ENCODE data around the gene AHCYL2. TPM values are rescaled to one million over a fixed set of nuclear protein-coding genes. Genes with fewer than 3 reads are reported as not detected.

AHCYL2 gene
- total and polyA plus RNA-seq, 2 donors (not counting 3 experiments of a cell fraction or from before 2014, with no cell fraction given): 10.8 to 13.5 TPM

DNA sequence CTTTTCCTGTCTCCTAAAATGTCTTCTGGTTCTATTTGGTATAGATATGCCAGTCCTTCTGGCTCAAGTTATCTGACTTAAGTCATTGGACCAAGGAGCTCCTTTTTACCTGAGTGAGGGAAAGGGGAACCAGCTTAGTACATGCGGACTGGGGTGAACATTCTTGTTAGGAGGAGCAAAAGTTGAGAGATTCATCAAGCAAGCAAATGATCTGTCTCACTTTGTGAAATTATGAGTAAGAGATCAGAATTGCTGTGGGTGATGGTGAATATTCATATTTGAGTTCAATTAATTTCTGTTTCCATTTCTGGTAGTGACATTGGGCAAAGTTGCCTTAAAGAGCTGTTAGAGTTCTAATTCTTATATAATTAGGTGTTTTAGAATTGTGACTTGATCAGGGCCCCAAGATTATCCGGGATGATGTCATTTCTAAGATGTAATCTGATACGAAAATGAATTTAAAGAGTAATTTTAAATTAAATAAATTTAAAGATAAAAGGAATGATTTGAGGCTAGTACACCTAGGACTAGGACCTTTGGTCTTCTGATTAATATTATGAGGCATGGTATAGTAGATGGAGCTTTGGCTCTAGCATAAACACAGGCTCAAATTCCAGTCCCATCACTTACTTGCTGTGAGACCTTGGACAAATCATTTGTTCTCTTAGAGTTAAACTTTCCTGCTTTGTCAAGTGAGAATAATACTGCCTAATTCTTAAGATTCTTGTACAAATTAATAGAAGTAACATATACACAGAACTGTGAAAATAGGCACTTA is 149.0 kb downstream of the AHCYL2 start:
- Histone ChIP-seq H3K79me2 (ENCODE audit: control insufficient read depth, insufficient read depth, low read length) (no peaks in the 10 kb centered on the region), H3K4me3 (replicated peaks in 1 of 3; ENCODE audit: insufficient read depth in 1 of 3, low read depth in 1 of 3, low read length in 3 of 3) (no peak overlapping the region), H3K36me3 (ENCODE audit: control insufficient read depth in 2 of 2, extremely low read depth in 1 of 2, insufficient read depth in 2 of 2, low read length in 2 of 2) (no peaks in the 10 kb centered on the region), H3K9me3 (replicated peaks; ENCODE audit: control insufficient read depth, insufficient read depth, low read length) (no peaks in the 10 kb centered on the region), H4K20me1 (replicated peaks; ENCODE audit: control insufficient read depth, extremely low read depth, insufficient read depth, low read length) (no peaks in the 10 kb centered on the region), H3K4me1 (ENCODE audit: control insufficient read depth, extremely low read depth, insufficient read depth, low read length) (peaks cover 10% of the 10 kb centered on the region), H3K4me2 (ENCODE audit: insufficient read depth, low read length) (no peak overlapping the region), H3K27ac (ENCODE audit: insufficient read depth, low read depth, low read length) (no peak overlapping the region), H2AFZ (ENCODE audit: low read depth, low read length) (no peak overlapping the region), H3K9ac (replicated peaks; ENCODE audit: extremely low read depth, insufficient read depth, low read length) (no peak overlapping the region), H3K9me1 (replicated peaks; ENCODE audit: control insufficient read depth, extremely low read depth, insufficient read depth, low read length) (no peaks in the 10 kb centered on the region), H3K27me3 (ENCODE audit: control insufficient read depth in 2 of 2, insufficient read depth in 2 of 2, low read length in 2 of 2) (no peaks in the 10 kb centered on the region)
- dilution Hi-C loops (cut with MboI; ENCODE audit: extremely low pct_ligation_motif_present, low sequenced_read_pairs) (no loop called here), intact Hi-C loops (cut with micrococcal nuclease) (no loop called here)
- TF ChIP-seq GATA2 (IDR thresholded peaks at IDR 0.05; ENCODE audit: insufficient read depth, insufficient read length, low read depth, low read length) (no peak), FOS (IDR thresholded peaks at IDR 0.05; ENCODE audit: borderline replicate concordance, insufficient read depth, low read length) (no peak), MYC (IDR thresholded peaks at IDR 0.05; ENCODE audit: low read depth, low read length) (no peak), JUN (IDR thresholded peaks at IDR 0.05; ENCODE audit: borderline replicate concordance, insufficient read depth, insufficient read length, low read depth) (no peak), EZH2 (IDR thresholded peaks at IDR 0.05; ENCODE audit: borderline replicate concordance, low read depth, low read length, severe bottlenecking) (no peak), POLR2A (IDR thresholded peaks at IDR 0.05; ENCODE audit: low read depth, low read length) (no peak), POLR2AphosphoS5 (IDR thresholded peaks at IDR 0.05; ENCODE audit: insufficient read depth, low read depth, low read length) (no peak)
- TF ChIP-seq, protein P1, sequence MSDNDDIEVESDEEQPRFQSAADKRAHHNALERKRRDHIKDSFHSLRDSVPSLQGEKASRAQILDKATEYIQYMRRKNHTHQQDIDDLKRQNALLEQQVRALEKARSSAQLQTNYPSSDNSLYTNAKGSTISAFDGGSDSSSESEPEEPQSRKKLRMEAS (IDR thresholded peaks at IDR 0.05; ENCODE audit: insufficient read depth, insufficient read length): no peak
- TF ChIP-seq, protein P2, sequence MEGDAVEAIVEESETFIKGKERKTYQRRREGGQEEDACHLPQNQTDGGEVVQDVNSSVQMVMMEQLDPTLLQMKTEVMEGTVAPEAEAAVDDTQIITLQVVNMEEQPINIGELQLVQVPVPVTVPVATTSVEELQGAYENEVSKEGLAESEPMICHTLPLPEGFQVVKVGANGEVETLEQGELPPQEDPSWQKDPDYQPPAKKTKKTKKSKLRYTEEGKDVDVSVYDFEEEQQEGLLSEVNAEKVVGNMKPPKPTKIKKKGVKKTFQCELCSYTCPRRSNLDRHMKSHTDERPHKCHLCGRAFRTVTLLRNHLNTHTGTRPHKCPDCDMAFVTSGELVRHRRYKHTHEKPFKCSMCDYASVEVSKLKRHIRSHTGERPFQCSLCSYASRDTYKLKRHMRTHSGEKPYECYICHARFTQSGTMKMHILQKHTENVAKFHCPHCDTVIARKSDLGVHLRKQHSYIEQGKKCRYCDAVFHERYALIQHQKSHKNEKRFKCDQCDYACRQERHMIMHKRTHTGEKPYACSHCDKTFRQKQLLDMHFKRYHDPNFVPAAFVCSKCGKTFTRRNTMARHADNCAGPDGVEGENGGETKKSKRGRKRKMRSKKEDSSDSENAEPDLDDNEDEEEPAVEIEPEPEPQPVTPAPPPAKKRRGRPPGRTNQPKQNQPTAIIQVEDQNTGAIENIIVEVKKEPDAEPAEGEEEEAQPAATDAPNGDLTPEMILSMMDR (IDR thresholded peaks at IDR 0.05; ENCODE audit: extremely low read depth in 1 of 2, insufficient read depth in 1 of 2, low read depth in 1 of 2, low read length in 2 of 2): no peak
- POLR2A ChIA-PET: no interaction called here
- no peak for FAIRE-seq
- CTCF ChIA-PET: no interaction called here
- no peak for DNase-seq (ENCODE audit: low read depth, low spot score)
- BruUV-seq (replicated peaks): no TSS peak
